Panc1 (cell line): ENCODE results near the gene PTPN18.

Experiments used
- CTCF ChIP-seq: fragments of 450-650 bp; IDR thresholded peaks from 2 replicates; pipeline ENCODE4 v1.5.1; 2017; ENCODE audit warnings: mild to moderate bottlenecking
- POLR2AphosphoS5 ChIP-seq: IDR thresholded peaks from 2 replicates; pipeline ENCODE4 v1.6.1; 2012; ENCODE audit warnings: mild to moderate bottlenecking, low read depth, low read length, moderate library complexity
- REST ChIP-seq, 2 experiments: IDR thresholded peaks; 2 replicates each; pipeline ENCODE4 v1.6.1; 2011 to 2012; ENCODE audit warnings: low read depth in 2 of 2, control low read depth in 1 of 2, low read length in 1 of 2, mild to moderate bottlenecking in 1 of 2, moderate library complexity in 1 of 2; ENCODE audit not compliant: insufficient read depth in 1 of 2

GRCh38 chr2:130376433-130377293 is 20.8 kb downstream of the PTPN18 start:
- no peak; the same call in 1 of the 2 replicates for TF ChIP-seq CTCF
- no peak for TF ChIP-seq REST (IDR thresholded peaks at IDR 0.05; ENCODE audit: insufficient read depth in 1 of 2, low read depth in 2 of 2, low read length in 1 of 2)
- TF ChIP-seq POLR2AphosphoS5: no peak
